Measurements from ENCODE around the gene CHFR.
"Not testable (repeated sequence)": the region's sequence is repeated elsewhere in the genome, so short reads cannot be mapped to it uniquely, and the experiment has no call there.

CHFR gene

GRCh38 chr12:132887513-132888351 is at the start of gene CHFR:
Gene CHFR, minus strand, starts transcription at chr12:132887605. Its CDS starts 277 bp downstream, at chr12:132887328.
- DNase-seq: peak; percentile 97

DNA sequence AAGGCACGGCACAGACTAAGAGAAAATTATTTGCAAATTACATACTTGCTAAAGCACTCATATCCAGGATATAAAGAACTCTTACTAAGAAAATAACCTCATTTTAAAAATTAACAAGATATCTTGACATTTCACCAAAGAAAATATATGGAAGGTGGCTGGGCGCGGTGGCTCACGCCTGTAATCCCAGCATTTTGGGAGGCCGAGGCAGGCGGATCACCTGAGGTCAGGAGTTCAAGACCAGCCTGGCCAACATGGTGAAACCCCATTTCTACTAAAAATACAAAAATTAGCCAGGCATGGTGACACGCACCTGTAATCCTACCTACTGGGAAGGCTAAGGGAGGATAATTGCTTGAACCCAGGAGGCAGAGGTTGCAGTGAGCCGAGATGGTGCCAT is 49.5 kb upstream of the CHFR start:
- not testable (repeated sequence) for DNase-seq

DNA sequence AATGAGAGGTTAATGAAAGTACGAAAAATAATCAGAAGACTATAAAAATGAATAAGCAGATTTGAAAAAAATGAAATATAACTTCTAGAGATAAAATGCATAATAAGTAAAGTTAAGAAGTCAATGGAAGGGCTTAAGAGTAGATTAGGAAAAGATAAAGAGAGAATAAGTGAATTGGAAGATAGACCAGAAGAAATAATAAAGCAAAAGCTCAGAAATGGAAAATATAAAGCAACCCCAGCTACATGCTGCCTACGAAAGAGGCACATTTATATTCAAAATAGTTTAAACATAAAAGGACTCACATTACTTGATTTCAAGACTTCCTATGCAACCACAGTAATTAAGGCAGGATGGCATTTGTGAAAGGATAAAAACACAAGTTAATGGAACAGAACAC is 48.8 kb upstream of the CHFR start:
- no peak for DNase-seq

- DNase-seq: no peak
Observed at GRCh38 chr12:132926415-132926833, 39.0 kb upstream of the CHFR start.

DNA sequence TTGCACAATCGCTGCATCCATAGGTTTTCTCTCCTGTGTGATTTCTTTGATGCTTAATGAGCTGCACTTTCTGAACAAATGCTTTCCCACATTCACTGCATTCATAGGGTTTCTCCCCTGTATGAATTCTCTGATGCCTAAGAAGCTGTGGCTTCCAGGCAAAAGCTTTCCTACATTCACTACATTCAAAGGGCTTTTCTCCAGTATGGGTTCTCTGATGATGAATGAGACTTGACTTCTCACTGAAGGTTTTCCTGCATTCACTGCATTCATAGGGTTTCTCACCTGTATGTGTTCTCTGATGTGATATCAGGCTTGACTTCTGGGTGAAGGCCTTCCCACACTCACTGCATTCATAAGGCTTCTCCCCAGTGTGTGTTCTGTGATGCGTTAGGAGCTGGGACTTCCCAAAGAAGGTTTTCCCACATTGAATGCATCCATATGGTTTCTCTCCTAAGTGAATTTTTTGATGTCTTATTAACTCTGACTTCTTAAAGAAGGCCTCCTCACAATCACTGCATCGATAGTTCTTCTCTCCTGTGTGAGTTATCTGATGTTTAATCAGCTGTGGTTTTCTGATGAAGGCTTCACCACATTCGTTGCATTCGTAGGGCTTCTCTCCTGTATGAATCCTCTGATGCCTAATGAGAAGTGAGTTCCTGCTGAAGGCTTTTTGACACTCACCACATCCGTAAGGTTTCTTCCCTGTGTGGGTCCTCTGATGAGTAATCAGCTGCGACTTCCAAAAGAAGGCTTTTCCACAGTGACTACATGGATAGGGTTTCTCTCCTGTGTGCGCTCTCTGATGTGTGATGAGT is 38.4 kb upstream of the CHFR start:
- DNase-seq: no peak

- DNase-seq: no peak
Observed at GRCh38 chr12:132924356-132924755, 37.0 kb upstream of the CHFR start.

GRCh38 chr12:132923356-132923909 is 36.0 kb upstream of the CHFR start:
- no peak for DNase-seq

- DNase-seq: no peak
Observed at GRCh38 chr12:132922676-132923075, 35.3 kb upstream of the CHFR start.

GRCh38 chr12:132921685-132922084 is 34.3 kb upstream of the CHFR start:
- no peak for DNase-seq

- no peak for DNase-seq
Observed at GRCh38 chr12:132918680-132919079, 31.3 kb upstream of the CHFR start.

- no peak for DNase-seq
Observed at GRCh38 chr12:132909030-132909368, 21.6 kb upstream of the CHFR start.

DNA sequence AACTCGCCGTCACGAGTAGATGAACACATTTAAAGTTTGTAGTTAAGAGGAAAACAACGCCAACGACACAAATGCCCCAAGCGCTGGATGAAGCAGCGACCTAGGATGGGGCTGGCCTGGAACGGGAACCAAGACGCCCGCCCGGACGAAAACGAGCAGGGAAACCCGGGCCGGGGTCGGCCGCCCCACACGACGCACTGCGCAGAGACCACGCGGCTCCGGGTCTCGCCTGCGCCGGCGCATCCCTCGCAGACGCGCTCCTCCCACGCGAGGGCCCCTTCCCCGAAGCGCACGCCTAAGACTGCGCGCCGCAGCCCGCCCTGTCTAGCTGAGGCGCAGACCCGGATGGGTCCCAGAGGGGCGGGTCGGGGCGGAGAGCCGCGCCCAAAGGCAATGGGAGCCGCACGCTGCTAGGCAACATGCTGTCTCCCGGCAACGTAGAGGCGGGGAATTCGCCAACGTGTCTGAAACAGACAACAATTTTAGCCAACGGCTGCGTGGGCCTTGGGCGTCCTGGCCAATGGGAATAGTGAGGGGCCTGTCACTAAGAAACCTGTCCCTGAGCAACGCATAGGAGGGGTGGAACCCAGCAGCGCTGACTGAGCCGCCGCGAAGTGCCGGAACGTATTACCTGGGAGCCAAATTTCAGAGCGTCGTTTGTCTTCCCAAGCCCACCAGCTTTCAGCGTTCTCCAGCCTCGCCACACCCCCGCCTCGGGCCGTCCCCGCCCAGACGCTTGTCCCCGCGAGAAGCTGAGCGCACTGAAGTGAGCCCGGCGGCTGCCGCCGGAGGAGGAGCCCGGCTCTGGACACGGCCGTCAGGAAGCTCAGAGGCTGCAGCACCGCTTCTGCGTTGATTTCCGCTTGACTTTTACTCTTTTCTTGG is 21.0 kb upstream of the CHFR start:
- peak; percentile 95 for DNase-seq

GRCh38 chr12:132907789-132908144 is 20.4 kb upstream of the CHFR start:
- not testable (repeated sequence) for DNase-seq

GRCh38 chr12:132907216-132907615 is 19.8 kb upstream of the CHFR start:
- no peak for DNase-seq

GRCh38 chr12:132904718-132905328 is 17.4 kb upstream of the CHFR start:
- peak; percentile 84 for DNase-seq

DNA sequence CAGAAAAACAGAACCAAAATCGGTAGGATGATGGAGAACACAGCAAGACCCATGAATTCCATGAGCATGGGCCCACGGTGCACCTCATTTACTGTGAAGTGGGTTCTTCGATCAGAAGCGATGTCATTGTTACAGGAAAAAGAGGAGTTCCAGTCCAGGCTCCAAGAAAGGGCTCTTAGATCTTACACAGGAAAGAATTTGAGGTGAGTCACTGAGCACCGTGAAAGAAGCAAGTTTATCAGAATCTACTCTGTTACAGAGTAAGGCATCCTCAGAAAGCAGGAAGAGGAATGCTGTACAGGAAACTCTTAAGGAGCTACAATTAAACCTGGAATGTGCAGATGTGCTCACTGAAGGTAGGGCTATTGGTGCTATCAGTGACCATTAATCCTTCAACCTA is 11.6 kb upstream of the CHFR start:
- no peak for DNase-seq

- DNase-seq: no peak
Observed at GRCh38 chr12:132888852-132889251, 1.4 kb upstream of the CHFR start.

- no peak for DNase-seq
Observed at GRCh38 chr12:132886529-132887477, 602 bp downstream of the CHFR start.

DNA sequence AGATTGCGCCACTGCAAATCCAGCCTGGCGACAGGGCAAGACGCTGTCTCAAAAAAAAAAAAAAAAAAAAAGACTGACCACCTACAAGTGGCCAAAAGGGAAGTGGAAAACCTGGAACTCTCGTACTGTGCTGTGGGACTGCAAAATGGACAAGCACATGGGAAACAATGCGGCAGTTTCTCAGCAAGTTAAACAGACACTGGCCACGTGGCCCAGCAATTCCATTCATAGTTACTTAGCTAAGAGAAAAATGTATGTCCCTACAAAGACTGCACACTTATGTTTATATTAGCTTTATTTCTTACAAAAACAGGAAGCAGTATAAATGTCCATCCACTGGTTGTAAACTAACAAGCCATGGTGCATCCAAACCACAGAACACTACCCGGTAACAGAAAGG is 5.6 kb downstream of the CHFR start:
- no peak for DNase-seq

DNA sequence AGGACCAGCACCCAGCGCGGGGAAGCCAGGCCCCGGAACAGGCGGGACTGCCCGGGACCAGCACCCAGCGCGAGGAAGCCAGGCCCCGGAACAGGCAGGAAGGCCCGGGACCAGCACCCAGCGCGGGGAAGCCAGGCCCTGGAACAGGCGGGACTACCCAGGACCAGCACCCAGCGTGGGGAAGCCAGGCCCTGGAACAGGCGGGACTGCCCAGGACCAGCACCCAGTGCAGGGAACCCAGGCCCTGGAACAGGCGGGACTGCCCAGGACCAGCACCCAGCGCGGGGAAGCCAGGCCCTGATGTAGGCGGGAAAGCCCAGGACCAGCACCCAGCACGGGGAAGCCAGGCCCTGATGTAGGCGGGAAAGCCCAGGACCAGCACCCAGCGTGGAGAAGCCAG is 12.8 kb downstream of the CHFR start:
- not testable (repeated sequence) for DNase-seq

DNA sequence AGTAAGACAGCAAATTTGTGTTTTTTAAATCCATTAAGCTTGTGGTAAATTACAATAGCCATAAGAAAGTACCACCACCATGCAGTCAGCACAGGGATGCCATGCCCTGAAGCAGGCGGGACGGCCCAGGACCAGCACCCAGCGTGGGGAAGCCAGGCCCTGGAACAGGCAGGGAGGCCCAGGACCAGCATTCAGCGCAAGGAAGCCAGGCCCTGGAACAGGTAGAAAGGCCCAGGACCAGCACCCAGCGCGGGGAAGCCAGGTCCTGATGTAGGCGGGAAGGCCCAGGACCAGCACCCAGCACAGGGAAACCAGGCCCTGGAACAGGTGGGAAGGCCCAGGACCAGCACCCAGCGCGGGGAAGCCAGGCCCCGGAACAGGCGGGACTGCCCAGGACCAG is 13.2 kb downstream of the CHFR start:
- no peak for DNase-seq
